ENCODE results near the gene FASN. TPM values are rescaled to one million over a fixed set of nuclear protein-coding genes. Genes with fewer than 3 reads are reported as not detected.
A peak's percentile ranks its signal among the peaks of the same experiment; 100 is the strongest.
"Not testable (repeated sequence)": the region's sequence is repeated elsewhere in the genome, so short reads cannot be mapped to it uniquely, and the experiment has no call there.

The FASN gene
- 10 to 100 TPM; 17.0 to 71.5 (median 22.6) TPM for polyA plus RNA-seq (ENCODE audit: insufficient read depth in 1 of 5, insufficient read length in 5 of 5, low replicate concordance in 1 of 5)
- long read RNA-seq, donor 1, partial matches to known transcripts = 11 of 18 reads
- long read RNA-seq, donor 1, other reads (novel, unspliced or antisense) = 0 of 18 reads
- long read RNA-seq, donor 2, partial matches to known transcripts = 0 of 2 reads
- long read RNA-seq, donor 2, other reads (novel, unspliced or antisense) = 0 of 2 reads
- long read RNA-seq, donor 3, partial matches to known transcripts = 0 of 1 reads
- long read RNA-seq, donor 3, other reads (novel, unspliced or antisense) = 0 of 1 reads
- long read RNA-seq, donor 4, partial matches to known transcripts = 6 of 9 reads
- long read RNA-seq, donor 4, other reads (novel, unspliced or antisense) = 0 of 9 reads
- long read RNA-seq, donor 5, partial matches to known transcripts = 5 of 6 reads
- long read RNA-seq, donor 5, other reads (novel, unspliced or antisense) = 0 of 6 reads
- long read RNA-seq, donor 6, full-length matches to known transcripts = 2 of 10 reads
- long read RNA-seq, donor 6, partial matches to known transcripts = 8 of 10 reads
- long read RNA-seq, donor 6, other reads (novel, unspliced or antisense) = 0 of 10 reads
- long read RNA-seq, donor 7, partial matches to known transcripts = 18 of 18 reads
- long read RNA-seq, donor 7, other reads (novel, unspliced or antisense) = 0 of 18 reads
- long read RNA-seq, donor 8, partial matches to known transcripts = 0 of 2 reads
- long read RNA-seq, donor 8, other reads (novel, unspliced or antisense) = 0 of 2 reads

DNA sequence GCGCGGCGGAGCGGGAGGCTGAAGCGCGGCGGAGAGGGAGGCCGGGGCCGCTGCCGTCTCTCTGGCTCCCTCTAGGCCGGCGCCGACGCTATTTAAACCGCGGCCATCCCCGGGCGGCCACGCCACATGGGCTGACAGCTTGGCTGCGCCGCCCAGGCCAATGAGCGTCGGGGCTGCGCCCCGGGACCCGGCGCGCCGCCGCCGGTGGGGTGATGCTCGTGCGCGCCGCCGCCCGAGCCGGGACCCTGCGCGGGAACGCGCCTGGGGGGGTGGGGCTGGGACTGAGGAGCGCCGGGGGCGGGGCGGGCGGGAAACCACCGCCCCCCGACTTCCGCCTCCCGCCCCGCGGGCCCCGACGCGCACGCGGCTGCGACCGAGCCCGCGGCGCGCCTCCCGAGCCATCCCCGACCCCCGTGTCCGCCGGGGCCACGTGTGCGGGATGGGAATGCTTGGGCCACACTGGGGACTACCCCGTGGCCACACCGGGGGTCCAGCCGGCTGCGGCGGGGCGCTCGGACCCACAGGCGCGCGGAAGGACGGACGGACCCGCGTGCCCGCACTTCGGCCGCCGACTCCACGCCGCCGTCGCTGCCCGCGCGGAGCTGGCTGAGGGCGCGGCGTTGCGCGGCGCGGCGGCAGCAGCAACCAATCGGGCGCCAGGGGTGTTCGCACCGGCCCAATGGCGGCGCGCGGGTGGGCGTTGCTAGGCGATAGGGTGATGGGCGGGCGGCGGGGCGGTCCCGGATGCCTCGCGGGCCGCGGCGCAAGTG is at the start of gene FASN:
TSS of gene FASN (minus strand) at position 68 of the 770 bp plus-strand sequence. CDS start 1,791 bp downstream, outside the sequence.
- peak; percentile 94 to 95 for DNase-seq

DNA sequence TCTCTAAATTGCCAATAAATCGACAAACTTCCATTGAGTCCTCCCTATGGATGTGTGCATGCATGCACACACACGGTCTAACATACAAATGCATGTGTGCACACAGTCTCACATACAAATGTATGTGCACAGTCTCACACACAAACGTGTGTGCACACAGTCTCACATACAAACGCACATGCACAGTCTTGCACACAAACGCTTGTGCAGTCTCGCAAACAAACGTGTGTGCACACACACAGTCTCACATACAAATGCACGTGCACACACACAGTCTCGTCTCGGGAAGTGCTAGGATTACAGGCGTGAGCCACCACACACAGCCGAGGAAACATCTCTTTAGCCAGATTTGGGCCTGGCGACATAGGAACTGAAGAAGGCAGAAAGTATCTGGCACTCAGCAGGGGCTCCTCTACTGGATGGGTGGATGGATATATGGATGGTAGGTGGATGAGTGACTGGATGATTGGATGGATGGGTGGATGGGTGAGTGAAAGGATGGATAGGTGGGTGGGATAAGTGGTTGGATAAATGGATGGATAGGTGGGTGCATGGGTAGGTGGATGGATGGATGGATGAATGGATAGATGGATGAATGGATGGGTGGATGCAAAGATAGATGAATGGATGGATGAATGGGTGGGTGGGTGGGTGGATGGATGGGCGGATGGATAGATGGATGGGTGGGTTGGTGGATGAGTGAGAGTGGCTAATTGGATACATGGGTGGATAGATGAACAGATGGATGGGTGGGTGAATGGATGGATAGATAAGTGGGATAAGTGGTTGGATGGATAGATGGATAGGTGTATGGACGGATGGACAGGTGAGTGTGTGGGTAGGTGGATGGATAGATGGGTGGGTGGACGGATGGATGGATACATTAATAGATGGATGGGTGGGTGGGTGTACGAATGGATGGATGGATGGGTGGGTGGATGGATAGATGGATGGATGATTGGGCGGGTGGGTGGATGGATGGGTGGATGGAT is 48.9 kb upstream of the FASN start:
- DNase-seq = no peak

DNA sequence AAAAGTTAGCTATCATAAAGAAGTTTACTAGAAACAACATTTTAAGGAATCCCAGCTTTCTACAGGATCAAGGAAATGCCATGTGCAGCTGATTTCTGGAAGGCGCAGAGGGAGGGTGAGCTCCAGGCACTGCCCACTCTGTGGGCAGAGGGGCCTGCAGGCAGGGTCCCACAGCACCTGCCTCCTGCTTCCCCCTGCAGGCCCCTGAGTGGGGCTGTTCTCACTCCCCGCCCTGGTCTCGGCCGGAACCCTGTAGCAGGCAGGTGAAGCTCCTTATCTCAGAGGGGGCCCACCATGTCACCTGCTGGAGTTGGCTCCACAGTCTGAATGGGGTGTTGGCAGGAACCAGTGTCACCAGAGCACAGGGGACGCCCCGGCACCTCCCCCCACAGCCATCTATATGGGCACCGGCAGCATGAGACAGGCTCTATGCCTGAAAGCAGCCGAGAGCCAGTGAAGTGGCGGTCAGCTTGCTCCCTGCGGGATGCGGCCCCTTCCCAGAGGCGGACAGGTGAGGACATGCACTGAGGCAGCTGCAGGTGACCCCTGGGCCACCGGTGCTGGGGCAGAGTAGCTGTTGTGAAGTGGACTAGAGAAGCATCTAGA is 47.6 kb upstream of the FASN start:
- DNase-seq = no peak

DNA sequence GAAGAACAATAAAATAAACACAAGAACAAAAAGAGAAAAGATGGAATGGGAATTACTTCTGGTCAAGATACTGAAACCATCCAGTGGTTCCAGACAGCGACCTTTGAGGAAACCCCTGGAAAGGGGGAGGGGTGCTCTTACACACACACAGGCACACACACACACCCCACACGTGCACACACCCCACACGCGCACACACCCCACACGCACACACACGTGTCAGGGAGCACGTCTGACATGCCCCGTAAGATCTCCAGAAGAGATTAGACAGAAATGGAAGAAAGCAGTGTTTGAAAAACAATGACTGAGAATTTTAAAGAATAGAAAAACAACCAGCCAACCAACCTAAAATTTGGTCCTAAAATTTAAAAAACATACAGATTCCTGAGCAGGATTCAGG is 45.3 kb upstream of the FASN start:
- no peak for DNase-seq

DNA sequence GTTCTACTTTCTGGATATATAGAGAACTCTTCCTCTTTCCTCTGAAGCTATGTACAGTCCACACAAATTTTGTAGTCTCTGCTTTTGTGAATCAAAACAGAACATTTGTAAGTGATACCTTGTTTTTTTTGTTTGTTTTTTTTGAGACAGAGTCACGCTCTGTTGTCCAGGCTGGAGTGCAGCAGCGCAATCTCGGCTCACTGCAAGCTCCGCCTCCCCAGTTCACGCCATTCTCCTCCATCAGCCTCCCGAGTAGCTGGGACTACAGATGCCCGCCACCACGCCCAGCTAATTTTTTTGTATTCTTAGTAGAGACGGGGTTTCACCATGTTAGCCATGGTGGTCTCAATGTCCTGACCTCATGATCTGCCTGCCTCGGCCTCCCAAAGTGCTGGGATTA is 41.9 kb upstream of the FASN start:
- not testable (repeated sequence) for DNase-seq

DNA sequence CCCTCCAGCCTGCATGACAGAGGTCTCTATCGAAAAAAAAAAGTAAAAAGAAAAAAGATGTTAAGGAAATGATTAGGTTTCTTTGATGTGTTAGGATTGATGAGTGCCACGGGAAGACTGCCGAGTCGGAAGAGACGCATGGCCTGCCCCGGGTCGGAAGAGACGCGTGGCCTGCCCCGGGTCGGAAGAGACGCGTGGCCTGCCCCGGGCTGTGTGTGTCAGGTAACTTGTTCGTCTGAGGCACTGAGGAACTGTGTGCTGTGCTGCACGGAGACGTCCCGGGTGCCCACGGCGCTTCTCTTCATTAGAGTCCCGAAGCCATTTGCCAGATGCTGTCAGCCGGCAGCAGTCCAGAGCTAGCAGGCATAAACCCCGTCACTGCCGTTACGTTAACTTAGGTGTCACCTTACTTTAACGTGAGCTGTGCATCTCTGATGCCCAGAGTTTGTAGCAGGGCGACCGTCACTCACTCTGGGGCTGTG is 40.5 kb upstream of the FASN start:
- no peak for DNase-seq

DNA sequence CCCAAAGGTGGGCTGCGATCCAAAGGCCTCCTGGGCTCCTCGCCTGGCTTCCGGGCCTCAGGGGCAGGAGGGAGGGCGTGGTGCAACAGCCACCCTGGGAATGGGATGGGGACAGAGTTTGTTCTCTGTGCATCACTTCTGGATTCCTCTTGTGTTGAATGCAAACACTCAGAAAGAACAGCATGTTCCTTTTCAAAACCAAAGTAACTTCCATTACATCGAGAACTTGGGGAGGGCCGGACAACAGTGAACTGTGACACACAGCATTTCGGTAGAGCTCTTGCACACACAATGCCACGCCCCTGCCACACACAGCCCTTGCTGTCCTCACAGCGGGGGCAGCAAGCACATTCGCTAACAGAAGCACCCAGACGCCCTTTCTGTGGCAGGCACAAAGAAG is 36.1 kb upstream of the FASN start:
- DNase-seq = no peak

DNA sequence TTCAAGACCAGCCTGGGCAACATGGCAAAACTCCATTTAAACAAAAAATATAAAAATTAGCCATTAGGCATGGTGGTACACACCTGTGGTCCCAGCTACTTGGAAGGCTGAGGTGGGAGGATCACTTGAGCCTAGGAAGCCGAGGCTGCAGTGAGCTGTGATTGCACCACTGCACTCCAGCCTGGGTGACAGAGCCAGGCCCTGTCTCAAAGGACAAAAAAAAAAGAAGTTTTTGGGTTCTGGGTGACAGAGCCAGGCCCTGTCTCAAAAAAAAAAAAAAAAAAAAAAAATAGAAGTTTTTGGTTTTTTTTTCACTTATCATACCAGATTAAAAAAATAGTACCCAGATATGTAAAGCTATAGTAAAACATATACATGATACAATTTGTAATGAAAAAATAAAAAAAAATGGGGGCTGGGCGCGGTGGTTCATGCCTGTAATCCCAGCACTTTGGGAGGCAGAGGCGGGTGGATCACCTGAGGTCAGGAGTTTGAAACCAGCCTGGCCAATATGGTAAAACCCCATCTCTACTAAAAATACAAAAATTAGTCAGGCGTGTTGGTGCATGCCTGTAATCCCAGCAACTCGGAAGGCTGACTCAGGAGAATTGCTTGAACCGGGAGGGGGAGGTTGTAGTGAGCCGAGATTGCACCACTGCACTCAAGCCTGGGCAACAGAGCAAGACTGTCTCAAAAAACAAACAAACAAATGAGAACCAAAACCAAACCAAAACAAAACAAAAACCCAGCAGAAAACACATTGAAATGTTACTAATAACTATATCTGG is 35.3 kb upstream of the FASN start:
- not testable (repeated sequence) for DNase-seq

DNA sequence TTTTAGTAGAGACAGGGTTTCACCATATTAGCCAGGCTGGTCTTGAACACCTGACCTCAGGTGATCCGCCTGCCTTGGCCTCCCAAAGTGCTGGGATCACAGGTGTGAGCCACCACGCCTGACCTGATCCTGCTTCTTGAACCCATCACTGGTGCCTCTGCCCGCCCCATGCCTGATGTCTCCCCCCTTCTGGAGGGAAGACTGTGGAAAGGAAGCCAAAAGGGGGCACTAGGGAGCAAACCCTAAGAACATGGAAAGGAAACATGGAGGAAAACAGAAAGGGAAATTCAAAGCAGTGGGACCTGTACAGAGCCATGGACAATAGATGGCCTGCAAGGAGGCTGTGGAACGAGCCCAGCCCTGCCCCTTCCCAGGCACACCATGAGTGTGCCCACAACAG is 31.1 kb upstream of the FASN start:
- DNase-seq = no peak

DNA sequence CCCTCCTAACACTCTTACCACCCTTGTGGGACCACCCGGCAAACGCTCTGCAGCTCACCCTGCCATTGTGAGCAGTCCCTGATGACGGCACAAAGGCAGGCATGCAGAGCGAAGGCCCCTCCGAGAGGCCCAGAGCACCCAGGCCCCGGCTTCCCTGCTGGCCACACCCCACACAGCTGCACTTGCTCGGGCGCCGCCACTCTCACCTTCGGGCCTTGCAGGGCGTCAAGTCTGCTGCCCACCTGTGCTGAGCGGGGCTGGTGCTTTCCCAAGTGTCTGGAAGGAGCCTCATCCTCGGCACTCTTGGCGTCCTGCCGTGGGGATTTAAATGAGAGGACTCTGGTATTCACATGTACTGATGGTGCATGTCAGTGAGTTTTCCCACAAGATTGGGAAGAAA is 30.3 kb upstream of the FASN start:
- DNase-seq = no peak

DNA sequence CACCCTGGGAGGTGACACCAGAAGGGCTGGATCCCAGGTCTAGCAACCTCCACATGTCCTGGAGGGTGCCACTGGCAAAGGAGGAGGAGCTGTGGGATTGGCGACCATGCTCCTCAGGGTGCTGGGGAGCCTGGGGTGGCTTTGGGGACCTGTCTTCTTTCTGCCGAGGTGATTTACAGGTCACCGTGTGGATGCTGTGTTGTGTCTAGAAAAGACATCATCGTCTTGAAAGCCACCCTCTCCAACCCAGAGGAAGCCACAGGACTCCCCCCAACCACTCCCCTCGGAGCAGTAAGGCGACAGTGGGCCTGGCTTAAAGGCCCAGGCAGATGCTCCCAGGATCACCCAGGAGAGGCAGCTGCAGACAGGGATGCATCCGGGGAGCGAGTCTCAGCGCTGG is 29.7 kb upstream of the FASN start:
- no peak for DNase-seq

DNA sequence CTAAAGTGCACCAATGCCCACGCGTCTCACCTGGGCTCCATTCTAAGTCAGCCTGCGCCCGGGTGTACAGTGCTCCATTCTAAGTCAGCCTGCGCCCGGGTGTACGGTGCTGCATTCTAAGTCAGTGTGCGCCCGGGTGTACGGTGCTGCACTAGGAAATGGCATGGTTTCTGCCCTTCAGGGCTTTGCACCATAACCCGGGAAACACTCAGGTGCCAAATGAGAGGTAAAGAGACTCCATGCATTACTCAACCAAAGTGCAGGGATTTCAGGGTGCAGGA is 29.2 kb upstream of the FASN start:
- DNase-seq = no peak

DNA sequence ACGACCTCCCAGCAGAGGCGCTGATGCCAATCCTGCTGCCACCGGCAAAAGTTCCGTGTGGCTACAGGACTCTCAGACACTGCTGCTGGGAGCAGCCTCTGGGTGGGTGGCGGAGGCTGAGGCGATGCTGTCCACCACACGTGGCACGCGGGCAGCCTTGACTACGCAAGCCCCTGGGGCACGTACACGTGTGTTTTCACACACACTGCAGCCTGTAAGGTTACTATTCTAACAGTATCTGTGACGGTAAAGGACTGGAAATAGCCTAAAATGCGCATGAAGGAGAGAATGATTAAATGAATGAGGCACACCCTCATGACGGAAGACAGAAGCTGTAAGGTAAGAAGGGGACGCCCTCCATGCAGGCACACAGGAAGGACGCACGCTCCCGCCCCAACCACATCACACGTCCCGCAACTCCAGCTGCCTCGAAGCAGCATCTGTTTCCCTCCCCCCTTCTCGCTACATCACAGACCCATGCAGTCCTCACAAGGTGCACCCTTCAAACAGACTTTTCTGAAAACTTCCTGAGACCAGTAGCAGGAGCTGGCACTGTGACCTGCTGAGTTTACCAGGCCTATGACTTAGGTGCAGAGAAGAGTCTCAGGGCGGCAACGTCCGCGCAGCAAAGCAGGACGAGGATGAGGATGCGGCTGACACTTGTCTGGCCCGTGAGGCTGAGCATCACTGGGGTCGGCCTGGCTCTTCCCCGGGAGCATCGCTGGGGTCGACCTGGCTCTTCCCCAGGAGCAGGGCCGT is 28.7 kb upstream of the FASN start:
- DNase-seq = no peak

DNA sequence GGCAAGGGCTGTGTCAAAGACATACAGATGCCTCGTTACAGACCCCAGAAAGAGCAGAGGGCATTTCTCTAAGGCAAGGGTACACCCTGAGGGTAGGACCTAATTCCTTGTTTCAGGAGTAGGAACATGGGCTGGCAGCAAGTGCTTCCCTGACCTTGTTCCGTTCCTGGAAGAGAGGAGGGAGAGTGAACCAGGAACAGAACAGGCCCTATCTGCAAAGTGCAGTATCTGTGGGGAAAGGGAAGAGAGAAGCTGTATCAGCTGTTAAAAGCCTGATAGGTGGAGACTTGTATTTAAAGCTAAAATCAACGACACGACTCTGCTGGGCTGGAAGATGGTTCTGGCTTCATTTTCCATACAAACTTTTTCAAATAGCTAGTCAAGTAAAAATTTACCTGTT is 26.1 kb upstream of the FASN start:
- DNase-seq = no peak

DNA sequence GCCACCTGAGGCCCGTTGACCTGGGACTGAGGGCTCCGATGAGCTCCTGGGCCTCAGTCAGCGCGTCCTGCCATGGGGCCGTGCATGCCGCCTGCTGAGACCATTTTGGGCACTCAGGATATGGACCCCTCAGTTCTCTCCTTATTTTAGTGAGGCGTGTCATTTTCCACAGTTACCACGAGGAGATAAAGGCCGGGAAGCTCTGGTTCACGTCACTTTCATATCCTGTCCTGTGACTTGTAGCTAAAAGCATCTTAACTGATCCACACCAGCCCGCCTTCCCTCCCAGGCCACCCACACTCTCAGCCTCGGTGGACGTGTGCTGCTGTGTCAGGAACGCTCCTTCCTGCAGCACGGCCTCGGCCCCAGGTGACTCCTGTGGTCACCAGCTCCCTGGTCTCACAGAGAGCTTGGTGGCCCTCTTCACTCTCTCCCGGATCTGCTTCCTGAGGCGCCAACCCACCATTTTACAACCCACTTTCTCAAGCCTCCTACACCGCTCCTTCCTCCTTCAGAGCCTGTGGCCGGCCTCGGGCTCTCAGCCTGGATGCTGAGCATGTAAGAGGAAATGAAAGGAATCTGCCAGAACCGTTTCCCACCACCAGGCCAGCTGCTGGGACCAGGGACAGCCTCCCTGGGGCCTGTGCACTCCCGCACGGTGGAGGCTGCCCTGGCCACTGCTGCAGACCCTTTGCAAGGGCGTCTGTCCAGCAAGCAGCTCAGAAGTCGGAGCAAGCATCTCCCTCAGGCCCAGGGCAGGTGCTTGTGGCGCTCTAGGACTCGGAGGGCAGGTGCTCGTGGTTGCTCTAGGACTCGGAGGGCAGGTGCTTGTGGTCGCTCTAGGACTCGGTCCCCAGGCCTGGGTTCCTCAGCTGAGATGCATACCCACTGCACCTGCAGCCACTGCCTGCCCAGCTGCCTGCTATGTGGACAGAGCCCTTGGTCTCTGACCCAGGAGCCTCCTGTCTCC is 23.9 kb upstream of the FASN start:
- DNase-seq = no peak

DNA sequence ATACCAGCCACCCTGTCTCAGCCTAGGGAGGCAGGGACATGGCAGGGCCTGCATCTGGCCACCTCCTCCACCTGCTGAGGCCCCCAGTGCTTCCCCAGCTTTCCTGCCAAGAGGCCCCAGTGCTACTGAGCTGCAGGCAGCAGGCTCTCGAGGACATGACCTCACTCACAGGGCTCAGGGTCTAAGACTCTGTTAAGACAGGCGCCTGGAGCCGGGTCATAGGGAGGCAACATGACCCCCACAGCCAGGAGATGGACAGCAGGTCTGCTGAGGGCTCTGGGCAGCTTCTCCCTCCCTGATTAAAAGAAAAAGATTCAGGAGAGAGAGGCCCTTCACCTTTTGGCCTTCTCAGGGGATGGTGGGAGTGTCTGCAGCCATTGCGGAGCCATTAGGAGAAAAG is 23.2 kb upstream of the FASN start:
- DNase-seq = no peak

DNA sequence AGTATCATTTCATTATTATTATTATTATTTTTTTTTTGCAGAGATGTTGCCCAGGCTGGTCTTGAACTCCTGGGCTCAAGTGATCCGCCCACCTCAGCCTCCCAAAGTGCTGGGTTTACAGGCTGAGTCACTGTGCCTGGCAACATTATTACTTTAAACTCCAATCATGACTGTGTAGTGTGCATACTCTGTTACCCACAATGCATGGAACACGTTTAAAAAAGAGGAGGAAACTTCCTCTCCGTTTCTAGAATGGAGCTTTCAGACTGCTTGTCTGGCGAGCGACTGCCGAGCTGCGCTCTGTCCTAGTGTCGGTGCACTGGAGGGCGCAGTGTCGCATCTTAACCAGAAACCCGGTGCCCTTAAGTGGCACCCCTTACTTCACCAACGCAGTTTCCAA is 22.1 kb upstream of the FASN start:
- DNase-seq = no peak
